HG03066 (cell line): ENCODE results near the gene CDC42SE1.
"Not testable (repeated sequence)": the region's sequence is repeated elsewhere in the genome, so short reads cannot be mapped to it uniquely, and the experiment has no call there.

ENCODE experiments used
- ATAC-seq: cut with Tn5 transposase; IDR thresholded peaks from one replicate; pipeline ENCODE4 v1.9.1; 2021; ENCODE audit warnings: low read depth; ENCODE audit not compliant: unreplicated experiment

Gene CDC42SE1

GRCh38 chr1:151059109-151060006 lies at the start of gene CDC42SE1:
Gene CDC42SE1, minus strand, starts transcription at chr1:151059622. Its CDS starts 3,892 bp downstream, at chr1:151055730.
- ATAC-seq: peak; percentile 76

- ATAC-seq: no peak
Observed at GRCh38 chr1:151108331-151108730, 48.9 kb upstream of the CDC42SE1 start.

GRCh38 chr1:151106894-151107293 lies 47.5 kb upstream of the CDC42SE1 start:
- ATAC-seq: no peak

GRCh38 chr1:151104630-151105029 lies 45.2 kb upstream of the CDC42SE1 start:
- ATAC-seq: no peak

GRCh38 chr1:151098126-151098525 lies 38.7 kb upstream of the CDC42SE1 start:
- ATAC-seq: no peak

- ATAC-seq: not testable (repeated sequence)
Observed at GRCh38 chr1:151097426-151097825, 38.0 kb upstream of the CDC42SE1 start.

GRCh38 chr1:151085953-151086559 lies 26.6 kb upstream of the CDC42SE1 start:
- no peak for ATAC-seq

GRCh38 chr1:151072224-151072623 lies 12.8 kb upstream of the CDC42SE1 start:
- ATAC-seq: no peak

- peak; percentile 64 for ATAC-seq
Observed at GRCh38 chr1:151070474-151071276, 11.3 kb upstream of the CDC42SE1 start, which contains the start of gene GABPB2. Gene GABPB2, plus strand, starts transcription at chr1:151070761. Its CDS starts 17,429 bp downstream, at chr1:151088190.

- ATAC-seq: no peak
Observed at GRCh38 chr1:151069103-151069486, 9.7 kb upstream of the CDC42SE1 start.

GRCh38 chr1:151067185-151067584 lies 7.8 kb upstream of the CDC42SE1 start:
- ATAC-seq: no peak

- ATAC-seq: no peak
Observed at GRCh38 chr1:151065089-151065645, 5.7 kb upstream of the CDC42SE1 start.

- ATAC-seq: no peak
Observed at GRCh38 chr1:151062741-151063371, 3.4 kb upstream of the CDC42SE1 start.

GRCh38 chr1:151061704-151062103 lies 2.3 kb upstream of the CDC42SE1 start:
- ATAC-seq: no peak

GRCh38 chr1:151060657-151061421 lies 1.4 kb upstream of the CDC42SE1 start:
- no peak for ATAC-seq

GRCh38 chr1:151060007-151060656 lies 710 bp upstream of the CDC42SE1 start, which contains the start of gene MLLT11:
Gene MLLT11, plus strand, starts transcription at chr1:151060397. Its CDS starts 6,828 bp downstream, at chr1:151067225.
- ATAC-seq: no peak

GRCh38 chr1:151058692-151059091 lies 730 bp downstream of the CDC42SE1 start:
- ATAC-seq: no peak

- ATAC-seq: no peak
Observed at GRCh38 chr1:151056149-151056548, 3.3 kb downstream of the CDC42SE1 start.

GRCh38 chr1:151055581-151055980 lies 3.8 kb downstream of the CDC42SE1 start:
- ATAC-seq: no peak
